Stimulated activated CD4-positive, alpha-beta T cell treated with anti-CD3 and anti-CD28 coated beads, Interleukin-2, amount 100 ng/mL, for 4 hours (primary cell): ENCODE results near the gene CPA5.

ENCODE experiments used
- DNase-seq: peaks from one replicate; pipeline ENCODE4 v3.0.0-alpha.2; 2020; ENCODE audit warnings: low read depth

The CPA5 gene

GRCh38 chr7:130397051-130397757 is 52.6 kb downstream of the CPA5 start:
- DNase-seq: no peak

GRCh38 chr7:130397758-130398073 is 53.1 kb downstream of the CPA5 start:
- no peak for DNase-seq

- DNase-seq: no peak
Measured at GRCh38 chr7:130398526-130399090, 54.0 kb downstream of the CPA5 start.

GRCh38 chr7:130400120-130400572 is 55.5 kb downstream of the CPA5 start:
- no peak for DNase-seq

- no peak for DNase-seq
Measured at GRCh38 chr7:130401101-130401500, 56.5 kb downstream of the CPA5 start.

- no peak for DNase-seq
Measured at GRCh38 chr7:130401578-130401977, 57.0 kb downstream of the CPA5 start.

- no peak for DNase-seq
Measured at GRCh38 chr7:130405003-130405402, 60.4 kb downstream of the CPA5 start.

GRCh38 chr7:130409067-130409711 is 64.6 kb downstream of the CPA5 start:
- no peak for DNase-seq

GRCh38 chr7:130409712-130410072 is 65.1 kb downstream of the CPA5 start:
- no peak for DNase-seq

- no peak for DNase-seq
Measured at GRCh38 chr7:130410868-130411541, 66.4 kb downstream of the CPA5 start.

GRCh38 chr7:130413201-130413600 is 68.6 kb downstream of the CPA5 start:
- DNase-seq: no peak

- DNase-seq: no peak
Measured at GRCh38 chr7:130415006-130415405, 70.4 kb downstream of the CPA5 start.

- DNase-seq: no peak
Measured at GRCh38 chr7:130417213-130417612, 72.6 kb downstream of the CPA5 start.

GRCh38 chr7:130418306-130418705 is 73.7 kb downstream of the CPA5 start:
- no peak for DNase-seq
